ENCODE results near the gene CMTM1.

Gene CMTM1

DNA sequence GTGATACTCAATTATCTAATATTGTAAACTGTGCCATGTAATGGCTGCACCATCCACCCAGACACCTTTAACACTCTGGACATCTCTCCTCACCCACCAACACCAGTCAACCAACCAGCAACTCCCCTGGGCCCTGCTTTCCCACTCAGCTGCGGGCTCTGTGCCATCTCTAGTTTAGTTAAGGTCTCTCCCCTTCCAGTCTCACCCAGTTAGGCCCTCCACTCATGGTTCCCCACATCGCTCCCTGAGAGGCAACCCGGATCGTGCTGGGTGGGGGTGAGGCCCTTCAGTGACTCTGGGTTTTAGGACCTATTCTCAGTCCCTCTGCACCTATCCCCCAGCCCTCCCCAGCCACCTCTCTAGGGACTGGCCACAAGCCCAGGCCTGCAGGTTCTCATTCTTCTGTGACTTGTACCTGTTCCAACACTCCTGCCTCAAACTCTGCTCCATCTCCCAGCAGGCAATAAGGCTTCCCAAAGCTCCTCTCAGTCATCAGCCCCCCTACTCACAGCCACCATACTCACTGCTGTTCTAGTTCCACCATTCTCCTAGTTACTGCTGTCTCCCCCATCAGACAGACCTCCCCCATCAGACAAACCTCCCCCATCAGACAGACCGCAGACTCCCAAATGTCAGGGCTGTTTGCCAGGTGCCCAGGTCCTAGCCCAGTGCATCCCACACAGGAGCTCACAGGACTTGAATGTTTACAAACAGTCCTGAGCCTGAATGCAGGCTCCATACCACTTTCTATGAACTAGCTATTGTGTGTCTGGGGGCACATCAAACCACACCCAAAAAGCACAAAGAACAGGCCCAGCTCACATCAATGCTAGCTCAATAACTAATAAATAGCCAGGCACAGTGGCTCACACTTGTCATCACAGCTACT is 18.9 kb upstream of the CMTM1 start:
- no peak for TF ChIP-seq GATA3 (IDR thresholded peaks at IDR 0.05; ENCODE audit: low read depth, low read length)
- TF ChIP-seq GATA2 (IDR thresholded peaks at IDR 0.05; ENCODE audit: low read depth, low read length), result no peak

DNA sequence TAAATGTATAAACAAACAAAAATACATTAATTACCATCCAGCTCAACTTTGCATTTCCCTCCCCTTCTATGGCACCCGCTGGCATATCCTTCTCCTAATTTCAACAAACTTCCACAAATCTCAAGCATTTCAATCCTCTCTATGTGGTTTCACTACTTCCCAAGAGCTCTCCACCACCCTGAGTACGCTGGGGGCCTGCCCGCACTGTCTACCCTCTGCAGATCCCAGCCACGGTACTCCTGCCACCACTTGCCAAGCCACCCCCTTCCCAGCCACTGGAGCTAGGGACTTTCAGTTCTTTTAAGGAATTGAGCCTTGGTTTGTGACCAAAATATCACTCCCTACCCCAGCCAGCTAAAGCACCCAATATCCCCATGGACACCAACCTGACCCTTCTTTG is 18.2 kb upstream of the CMTM1 start:
- TF ChIP-seq GATA2 (IDR thresholded peaks at IDR 0.05; ENCODE audit: low read depth, low read length), result no peak
- no peak for TF ChIP-seq GATA3 (IDR thresholded peaks at IDR 0.05; ENCODE audit: low read depth, low read length)

DNA sequence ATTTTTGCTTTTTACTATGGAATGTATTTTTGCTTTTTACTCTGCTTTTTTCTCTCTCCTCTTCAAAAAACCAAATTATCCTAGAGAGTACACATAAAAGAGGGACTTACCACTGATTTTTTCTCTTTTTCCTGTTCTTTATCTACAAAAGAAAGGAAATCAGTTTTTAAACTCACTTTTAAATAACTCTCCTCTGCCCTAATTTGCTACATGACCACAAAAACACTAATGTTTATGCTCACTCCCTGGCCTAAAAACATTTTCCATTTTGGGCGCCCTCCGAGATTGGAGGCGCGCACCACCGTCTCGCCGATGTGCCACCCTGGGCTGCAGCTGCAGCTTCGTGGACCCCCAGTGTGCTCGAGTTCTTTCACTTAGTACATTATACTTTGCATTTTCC is 17.4 kb upstream of the CMTM1 start:
- TF ChIP-seq GATA3 (IDR thresholded peaks at IDR 0.05; ENCODE audit: low read depth, low read length) (no peak), GATA2 (IDR thresholded peaks at IDR 0.05; ENCODE audit: low read depth, low read length) (no peak)

GRCh38 chr16:66549284-66550131 is 16.7 kb upstream of the CMTM1 start, which contains the start of gene TK2:
Gene TK2, minus strand, starts transcription at chr16:66550122. Its CDS starts 61 bp downstream, at chr16:66550061.
- no peak for TF ChIP-seq GATA3 (IDR thresholded peaks at IDR 0.05; ENCODE audit: low read depth, low read length)
- no peak for TF ChIP-seq GATA2 (IDR thresholded peaks at IDR 0.05; ENCODE audit: low read depth, low read length)

DNA sequence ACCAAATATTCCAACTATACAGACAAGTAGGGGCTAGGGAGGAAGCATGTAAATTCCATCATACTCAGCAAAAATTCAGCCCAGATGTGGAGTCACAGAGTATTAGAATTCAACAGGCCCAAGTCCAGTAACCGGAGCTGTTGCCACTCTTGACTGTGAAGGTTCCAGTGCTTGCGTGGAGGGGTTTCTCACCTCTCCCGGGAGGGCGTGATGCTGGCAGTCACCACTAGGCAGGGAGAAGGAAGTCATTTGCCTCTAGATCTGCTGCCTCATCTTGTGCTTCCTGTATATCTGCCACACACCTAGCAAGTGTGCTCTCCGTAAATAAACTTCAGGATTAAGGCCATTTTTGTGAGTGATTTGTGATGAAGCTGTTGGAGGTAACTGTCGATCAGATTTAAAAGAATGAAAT is 14.9 kb upstream of the CMTM1 start:
- TF ChIP-seq GATA2 (IDR thresholded peaks at IDR 0.05; ENCODE audit: low read depth, low read length) (no peak), GATA3 (IDR thresholded peaks at IDR 0.05; ENCODE audit: low read depth, low read length) (no peak)

DNA sequence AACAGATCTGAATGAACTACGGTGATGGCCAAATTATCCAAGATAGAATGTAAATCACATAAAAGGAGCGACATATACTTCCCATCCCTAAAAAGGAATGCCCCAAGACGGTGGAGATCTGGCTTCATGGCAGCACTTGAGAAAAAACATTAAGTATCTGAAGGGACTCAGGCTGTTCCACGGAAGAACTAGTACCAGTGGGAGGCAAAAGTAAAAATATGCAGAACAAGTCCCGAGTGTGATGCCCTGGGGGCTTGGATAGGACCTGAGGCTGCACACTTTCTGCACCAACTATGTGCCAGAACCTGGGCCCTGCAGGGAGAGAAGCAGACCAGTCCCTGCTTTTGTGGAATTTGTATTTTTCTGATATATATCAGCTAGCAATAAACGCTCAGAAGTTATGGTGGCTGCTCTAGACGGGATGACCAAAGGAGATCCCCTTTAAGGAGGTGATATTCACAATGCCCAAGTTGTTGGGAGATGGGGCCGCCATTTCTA is 14.4 kb upstream of the CMTM1 start:
- TF ChIP-seq GATA3 (IDR thresholded peaks at IDR 0.05; ENCODE audit: low read depth, low read length), result no peak
- TF ChIP-seq GATA2 (IDR thresholded peaks at IDR 0.05; ENCODE audit: low read depth, low read length), result no peak

GRCh38 chr16:66552286-66553177 is 13.7 kb upstream of the CMTM1 start, which contains the start of gene CKLF:
Gene CKLF, plus strand, starts transcription at chr16:66552576. Its CDS starts 140 bp downstream, at chr16:66552716.
- no peak; the same call in none of the 2 replicates for TF ChIP-seq GATA2 (IDR thresholded peaks at IDR 0.05; ENCODE audit: low read depth, low read length)
- TF ChIP-seq GATA3 (IDR thresholded peaks at IDR 0.05; ENCODE audit: low read depth, low read length), result no peak

GRCh38 chr16:66553223-66553622 is 13.0 kb upstream of the CMTM1 start:
- TF ChIP-seq GATA3 (IDR thresholded peaks at IDR 0.05; ENCODE audit: low read depth, low read length) (no peak), GATA2 (IDR thresholded peaks at IDR 0.05; ENCODE audit: low read depth, low read length) (no peak)

DNA sequence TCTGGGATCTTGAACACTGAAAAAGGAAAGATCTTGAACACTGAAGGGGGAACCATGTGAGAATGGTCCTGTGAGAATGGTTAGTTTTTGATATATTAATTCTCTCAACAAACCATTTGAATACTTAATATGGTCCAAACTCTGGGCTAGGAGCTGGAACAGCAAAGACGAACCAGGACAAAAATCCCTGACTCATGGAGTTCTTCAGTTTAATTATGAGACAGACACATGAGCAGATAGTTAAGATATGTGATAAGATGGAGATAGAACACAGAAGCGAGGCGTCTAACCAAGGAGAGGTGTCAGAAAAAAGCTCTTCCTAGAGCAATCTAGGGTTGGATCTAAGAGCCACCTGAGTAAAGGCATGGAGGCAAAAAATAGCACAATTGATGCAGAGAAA is 12.2 kb upstream of the CMTM1 start:
- TF ChIP-seq GATA2 (IDR thresholded peaks at IDR 0.05; ENCODE audit: low read depth, low read length) (no peak), GATA3 (IDR thresholded peaks at IDR 0.05; ENCODE audit: low read depth, low read length) (no peak)

- TF ChIP-seq GATA3 (IDR thresholded peaks at IDR 0.05; ENCODE audit: low read depth, low read length) (no peak), GATA2 (IDR thresholded peaks at IDR 0.05; ENCODE audit: low read depth, low read length) (no peak)
Measured at GRCh38 chr16:66554495-66554894, 11.7 kb upstream of the CMTM1 start.

GRCh38 chr16:66560107-66560506 is 6.1 kb upstream of the CMTM1 start:
- TF ChIP-seq GATA3 (IDR thresholded peaks at IDR 0.05; ENCODE audit: low read depth, low read length) (no peak), GATA2 (IDR thresholded peaks at IDR 0.05; ENCODE audit: low read depth, low read length) (no peak)

DNA sequence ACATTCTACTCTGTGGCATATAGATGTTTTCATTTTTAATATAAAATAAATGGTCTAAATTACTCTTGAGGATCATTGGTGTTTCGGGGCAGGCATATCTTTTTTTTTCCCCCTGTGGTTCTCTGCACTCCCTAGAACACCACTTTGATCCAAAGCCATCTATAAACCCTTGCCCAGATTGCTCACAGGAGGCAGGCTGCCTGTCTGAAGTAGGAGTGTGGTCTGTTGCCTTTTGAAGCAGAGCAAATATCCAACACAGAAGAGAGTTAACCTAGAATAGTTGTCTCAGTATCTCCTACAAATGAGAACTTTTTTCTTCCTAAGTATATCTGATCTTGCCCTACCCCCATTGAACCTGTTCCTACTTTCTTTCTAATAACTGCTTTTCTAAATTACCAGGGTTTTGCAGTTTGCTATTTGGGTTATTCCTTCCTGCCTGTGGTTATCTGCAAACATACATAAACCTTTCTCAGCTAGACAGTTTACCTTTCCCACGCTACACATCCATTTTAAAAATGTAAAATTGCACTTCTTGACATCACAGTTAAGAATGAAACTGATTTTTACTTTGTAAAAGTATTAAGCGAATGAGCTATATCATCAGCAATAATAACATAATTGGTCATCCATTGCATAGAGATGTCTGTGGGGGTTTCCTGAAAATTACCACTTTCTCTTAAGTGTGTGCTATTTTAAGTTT is 4.7 kb upstream of the CMTM1 start:
- TF ChIP-seq GATA3 (IDR thresholded peaks at IDR 0.05; ENCODE audit: low read depth, low read length) (no peak), GATA2 (IDR thresholded peaks at IDR 0.05; ENCODE audit: low read depth, low read length) (no peak)

DNA sequence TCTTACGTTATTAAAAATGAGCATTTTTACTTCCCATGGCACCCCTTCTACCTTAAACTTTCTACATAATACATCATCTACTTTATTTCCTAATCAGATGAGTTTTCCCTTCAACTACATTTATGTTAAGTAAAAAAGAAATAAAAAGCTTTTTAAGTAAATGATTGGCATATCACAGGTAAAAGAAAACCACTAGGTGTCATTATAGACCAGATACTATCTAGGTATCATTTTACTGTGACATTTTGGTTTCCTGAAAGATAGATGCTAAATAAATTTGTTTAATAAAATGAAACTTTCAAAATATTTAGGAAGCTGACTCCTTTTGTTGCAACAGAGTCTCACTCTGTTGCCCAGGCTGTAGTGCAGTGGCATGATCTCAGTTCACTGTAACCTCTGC is 3.8 kb upstream of the CMTM1 start:
- no peak for TF ChIP-seq GATA3 (IDR thresholded peaks at IDR 0.05; ENCODE audit: low read depth, low read length)
- no peak for TF ChIP-seq GATA2 (IDR thresholded peaks at IDR 0.05; ENCODE audit: low read depth, low read length)
